ENCODE measurements around the gene ENKUR.

ENKUR gene, protein sequence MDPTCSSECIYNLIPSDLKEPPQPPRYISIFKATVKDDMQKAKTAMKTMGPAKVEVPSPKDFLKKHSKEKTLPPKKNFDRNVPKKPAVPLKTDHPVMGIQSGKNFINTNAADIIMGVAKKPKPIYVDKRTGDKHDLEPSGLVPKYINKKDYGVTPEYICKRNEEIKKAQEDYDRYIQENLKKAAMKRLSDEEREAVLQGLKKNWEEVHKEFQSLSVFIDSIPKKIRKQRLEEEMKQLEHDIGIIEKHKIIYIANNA

DNA sequence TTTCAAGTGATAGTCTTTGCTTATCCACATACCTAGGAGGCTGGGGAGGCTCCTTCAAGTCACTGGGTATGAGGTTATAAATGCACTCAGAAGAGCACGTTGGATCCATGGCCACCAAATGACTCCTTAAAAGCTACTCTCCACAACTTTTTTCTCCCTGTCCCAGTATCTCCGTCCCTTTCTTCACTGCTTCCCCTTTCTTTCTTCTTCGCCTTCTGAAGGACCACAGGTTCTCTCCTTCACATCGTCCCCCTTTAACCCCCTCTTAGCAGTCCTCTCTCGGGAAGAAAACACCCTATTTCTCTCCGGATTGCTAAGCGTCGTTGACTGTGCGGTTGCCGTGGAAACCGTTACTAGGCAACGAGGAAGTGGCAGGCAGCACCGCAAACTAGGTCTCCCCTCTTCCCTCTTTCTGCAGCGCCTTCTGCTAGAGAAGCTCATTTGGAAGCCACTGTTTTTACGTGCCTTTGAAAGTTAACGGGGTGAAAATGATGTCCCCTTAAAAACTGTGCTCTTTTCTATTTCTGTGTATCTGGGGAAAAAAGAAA lies at the start of gene ENKUR:
ENKUR (minus strand) TSS at position 331 of the 548 bp plus-strand sequence; CDS start at position 109, 222 bp downstream.
- peak; percentile 84 for DNase-seq (ENCODE audit: low read depth)

- DNase-seq (ENCODE audit: low read depth) = no peak
Measured at GRCh38 chr10:25064401-25064800, 48.4 kb upstream of the ENKUR start.

GRCh38 chr10:25063644-25064043 lies 47.7 kb upstream of the ENKUR start:
- no peak for DNase-seq (ENCODE audit: low read depth)

DNA sequence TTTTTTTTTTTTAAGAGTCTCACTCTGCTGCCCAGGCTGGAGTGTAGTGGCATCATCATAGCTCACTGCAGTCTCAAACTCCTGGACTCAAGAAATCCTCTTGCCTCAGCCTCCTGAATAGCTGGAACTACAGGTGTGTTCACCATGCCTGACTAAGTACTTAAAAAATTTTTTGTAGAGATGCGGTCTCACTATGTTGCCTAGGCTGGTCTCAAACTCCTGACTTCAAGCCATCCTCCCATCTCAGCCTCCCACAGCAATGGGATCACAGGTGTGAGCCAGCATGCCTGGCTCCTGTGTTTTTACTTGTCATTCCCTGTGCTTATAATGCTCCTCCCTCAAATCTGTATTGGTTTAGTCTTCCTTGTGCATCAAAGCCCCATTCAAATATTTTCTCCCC lies 47.2 kb upstream of the ENKUR start:
- no peak for DNase-seq (ENCODE audit: low read depth)

- DNase-seq (ENCODE audit: low read depth) = no peak
Measured at GRCh38 chr10:25061711-25062449, 45.9 kb upstream of the ENKUR start.

DNA sequence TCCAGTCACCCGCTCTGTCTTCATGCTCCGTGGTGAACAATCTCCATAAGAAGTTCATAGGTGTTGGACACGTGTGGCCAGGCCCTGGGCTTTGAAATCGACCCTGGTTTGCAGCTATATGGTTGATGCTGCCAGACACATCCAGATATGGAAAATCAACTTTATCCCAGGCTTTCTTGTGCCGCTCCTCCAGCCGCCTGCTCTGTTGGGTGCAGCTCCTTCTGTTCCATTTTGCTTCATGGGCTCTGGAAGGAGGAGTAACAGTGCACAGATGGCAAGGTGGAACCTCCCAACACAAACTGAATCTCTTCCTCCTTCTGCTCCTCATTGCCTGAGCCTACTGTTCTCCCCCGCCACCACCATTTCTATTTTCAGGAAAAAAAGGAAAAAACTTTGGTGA lies 45.2 kb upstream of the ENKUR start:
- no peak for DNase-seq (ENCODE audit: low read depth)

GRCh38 chr10:25059990-25060389 lies 44.0 kb upstream of the ENKUR start:
- DNase-seq (ENCODE audit: low read depth) = no peak

DNA sequence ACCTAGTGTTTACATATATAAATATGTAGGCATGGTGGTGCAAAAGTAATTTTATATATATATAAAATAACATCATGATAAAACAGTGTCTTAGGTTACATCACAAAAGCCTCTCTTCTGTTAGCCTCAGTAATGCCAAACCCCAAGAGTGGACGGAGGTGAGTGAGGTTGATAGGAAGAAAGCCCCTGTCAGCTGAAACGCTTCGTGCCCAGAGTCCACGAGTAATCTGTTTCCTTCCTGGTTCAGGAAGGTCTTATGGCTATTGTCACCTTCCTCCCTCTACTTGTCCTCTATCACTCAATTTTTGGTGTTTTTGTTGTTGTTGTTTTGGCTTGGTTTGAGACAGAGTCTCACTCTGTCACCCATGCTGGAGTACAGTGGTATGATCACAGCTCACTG lies 41.9 kb upstream of the ENKUR start:
- DNase-seq (ENCODE audit: low read depth) = no peak

DNA sequence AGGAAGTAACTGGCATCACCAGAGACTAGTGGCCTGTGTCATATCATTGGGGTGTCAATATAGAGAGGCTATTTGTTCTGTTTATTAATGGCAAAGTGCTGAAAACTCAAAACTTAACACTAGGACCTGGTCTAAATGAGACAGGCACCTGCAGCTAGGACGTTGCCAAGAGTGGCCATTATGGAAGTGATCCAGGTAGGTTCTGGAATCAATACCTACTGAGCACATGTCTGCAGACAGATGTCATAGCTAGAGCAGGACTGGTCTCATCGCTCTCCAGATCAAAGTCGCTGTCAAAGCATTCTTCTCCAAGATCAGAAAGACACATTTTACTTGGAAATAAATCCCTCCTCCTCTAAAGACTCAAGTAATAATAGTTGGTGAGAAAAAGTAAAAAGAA lies 40.8 kb upstream of the ENKUR start:
- DNase-seq (ENCODE audit: low read depth) = no peak

DNA sequence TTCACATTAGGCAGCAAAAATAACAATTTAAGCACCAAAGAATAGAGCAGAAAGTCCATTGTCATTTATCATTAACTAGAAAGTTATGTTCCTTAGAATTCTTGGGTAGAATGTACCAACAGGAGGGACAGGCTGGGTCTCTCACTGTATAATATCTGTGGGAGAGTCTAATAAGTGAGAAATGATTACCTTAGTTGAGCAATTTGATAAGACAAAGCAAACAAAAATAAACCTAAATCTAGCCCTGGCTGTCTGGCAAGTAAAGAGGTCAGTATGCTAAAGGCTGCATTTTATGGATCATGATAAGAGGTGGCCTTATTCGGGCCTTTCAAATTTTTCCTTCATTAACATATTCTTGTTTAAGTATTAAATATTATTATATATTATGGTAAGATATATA lies 36.1 kb upstream of the ENKUR start:
- no peak for DNase-seq (ENCODE audit: low read depth)

GRCh38 chr10:25050402-25050801 lies 34.4 kb upstream of the ENKUR start:
- DNase-seq (ENCODE audit: low read depth) = no peak

DNA sequence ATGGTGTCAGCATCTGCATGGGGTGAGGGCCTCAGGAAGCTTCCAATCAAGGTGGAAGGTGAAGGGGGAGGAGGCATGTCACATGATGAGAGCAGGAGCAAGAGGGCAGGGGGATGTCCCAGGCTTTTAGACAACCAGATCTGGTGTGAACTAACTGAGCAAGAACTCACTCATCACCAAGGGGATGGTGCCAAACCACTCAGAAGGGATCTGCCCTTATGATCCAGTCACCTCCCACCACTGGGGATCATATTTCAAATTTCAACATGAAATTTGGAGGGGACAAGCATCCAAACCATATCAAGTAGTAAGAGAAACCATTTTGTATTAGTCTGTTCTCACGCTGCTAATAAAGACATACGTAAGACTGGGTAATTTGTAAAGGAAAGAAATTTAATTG lies 34.0 kb upstream of the ENKUR start:
- no peak for DNase-seq (ENCODE audit: low read depth)

DNA sequence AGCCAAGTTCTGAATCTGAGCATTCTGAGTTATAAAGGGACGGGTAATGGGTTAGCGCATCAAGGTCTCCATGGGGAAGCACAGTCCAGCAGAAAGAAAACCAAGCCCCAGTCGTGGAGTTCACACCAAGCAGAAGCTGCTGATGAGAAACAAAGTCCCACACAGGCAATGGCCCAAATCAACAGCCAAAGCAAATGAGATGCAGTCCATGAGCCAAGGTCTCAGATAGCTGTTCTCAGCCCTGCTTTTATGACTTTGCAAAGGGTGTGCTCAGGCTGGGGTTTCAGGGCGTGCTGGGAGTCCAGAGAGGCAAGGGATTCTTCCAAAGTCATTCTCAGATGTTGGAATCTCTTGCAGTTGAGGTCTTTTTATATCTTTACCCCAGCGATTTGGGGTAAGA lies 32.5 kb upstream of the ENKUR start:
- no peak for DNase-seq (ENCODE audit: low read depth)

GRCh38 chr10:25047591-25048301 lies 31.8 kb upstream of the ENKUR start:
- DNase-seq (ENCODE audit: low read depth) = no peak

GRCh38 chr10:25047088-25047487 lies 31.1 kb upstream of the ENKUR start:
- DNase-seq (ENCODE audit: low read depth) = no peak

DNA sequence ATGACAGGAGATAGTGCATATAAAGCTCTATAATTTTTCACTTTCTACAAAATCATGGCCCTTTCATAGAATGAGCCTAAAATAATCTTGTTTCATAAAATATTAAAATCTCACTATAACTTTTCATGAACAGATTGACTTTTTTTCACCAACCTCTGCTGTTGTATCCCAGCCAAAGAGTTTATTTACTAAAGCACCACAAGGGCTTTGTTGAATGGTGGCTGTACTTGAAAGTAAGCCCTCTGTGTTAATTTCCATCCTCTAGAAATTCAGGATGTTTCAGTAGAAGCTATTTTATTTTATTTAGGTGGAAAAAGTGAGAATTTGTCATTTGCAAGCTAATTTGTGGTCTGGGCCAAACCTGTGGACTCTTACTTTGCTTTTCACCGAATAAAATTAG lies 30.7 kb upstream of the ENKUR start:
- DNase-seq (ENCODE audit: low read depth) = no peak

DNA sequence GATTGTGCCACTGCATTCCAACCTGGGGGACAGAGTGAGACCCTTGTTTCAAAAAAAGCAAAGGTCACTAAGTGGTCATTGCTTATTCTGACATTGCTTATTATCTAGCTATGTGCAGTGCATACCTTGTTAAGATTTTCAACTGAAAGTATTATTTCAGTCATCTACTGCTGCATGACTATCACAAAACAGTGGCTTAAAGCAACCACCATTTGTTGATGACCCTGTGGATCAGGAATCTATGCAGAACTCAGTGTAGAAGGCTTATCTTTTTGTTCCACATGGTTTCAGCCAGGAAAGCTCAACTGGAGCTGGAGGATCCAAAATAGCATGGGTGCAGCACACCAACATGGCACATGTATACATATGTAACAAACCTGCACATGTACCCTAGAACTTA lies 23.6 kb upstream of the ENKUR start:
- DNase-seq (ENCODE audit: low read depth) = no peak

DNA sequence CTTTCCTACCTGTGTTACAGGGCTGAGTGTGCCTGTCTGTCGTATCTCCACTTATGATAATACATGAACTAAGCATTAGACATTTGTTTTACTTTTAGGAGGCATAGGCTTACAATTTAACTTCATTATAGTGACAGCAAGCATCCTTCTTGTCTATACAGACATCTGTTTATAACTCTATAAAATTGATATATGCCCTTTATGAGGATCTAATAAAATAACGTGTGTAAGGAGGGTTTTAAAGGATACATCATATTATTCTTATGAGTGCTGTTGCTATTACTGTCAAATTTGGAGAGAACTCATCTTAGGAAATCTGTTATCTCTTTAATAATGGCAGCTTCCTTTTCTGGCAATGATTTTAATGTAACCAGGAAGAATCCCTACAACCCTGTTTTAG lies 22.4 kb upstream of the ENKUR start:
- no peak for DNase-seq (ENCODE audit: low read depth)

DNA sequence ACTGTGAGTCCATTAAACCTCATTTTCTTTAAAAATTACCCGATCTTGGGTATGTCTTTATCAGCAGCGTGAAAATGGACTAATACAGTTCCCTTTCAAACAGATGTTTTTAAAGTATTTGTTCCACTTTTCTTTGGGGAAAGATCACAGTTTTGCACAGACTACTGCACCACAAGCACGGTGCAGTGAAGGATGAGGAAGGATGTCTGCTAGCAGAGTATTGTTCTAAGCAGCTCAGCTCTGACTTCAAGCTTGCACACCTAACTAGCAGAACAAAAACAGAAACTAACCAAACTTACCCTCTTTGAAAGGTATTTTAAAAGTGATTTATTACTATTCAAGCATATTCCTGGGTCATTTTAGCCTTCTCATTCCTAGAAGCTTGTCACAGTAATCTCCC lies 20.4 kb upstream of the ENKUR start:
- DNase-seq (ENCODE audit: low read depth) = no peak

DNA sequence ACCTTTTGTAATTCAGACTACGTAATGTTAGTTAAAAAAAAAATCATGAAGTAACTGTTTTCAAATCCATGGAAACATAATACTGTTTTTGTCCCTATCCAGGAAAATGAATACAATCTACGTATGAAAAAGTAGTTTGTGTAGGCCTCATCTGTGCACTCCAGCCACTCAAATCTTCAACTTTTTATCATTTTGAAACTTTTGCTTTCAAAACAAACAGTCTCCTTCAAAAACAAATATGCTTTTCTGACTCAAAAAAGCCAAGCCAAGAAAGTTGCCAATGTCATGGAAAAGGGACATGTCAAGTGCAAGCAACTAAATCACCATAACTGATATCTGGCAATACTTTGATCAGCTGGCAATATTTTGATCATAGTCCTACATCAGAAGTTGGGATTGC lies 13.6 kb upstream of the ENKUR start:
- DNase-seq (ENCODE audit: low read depth) = no peak

DNA sequence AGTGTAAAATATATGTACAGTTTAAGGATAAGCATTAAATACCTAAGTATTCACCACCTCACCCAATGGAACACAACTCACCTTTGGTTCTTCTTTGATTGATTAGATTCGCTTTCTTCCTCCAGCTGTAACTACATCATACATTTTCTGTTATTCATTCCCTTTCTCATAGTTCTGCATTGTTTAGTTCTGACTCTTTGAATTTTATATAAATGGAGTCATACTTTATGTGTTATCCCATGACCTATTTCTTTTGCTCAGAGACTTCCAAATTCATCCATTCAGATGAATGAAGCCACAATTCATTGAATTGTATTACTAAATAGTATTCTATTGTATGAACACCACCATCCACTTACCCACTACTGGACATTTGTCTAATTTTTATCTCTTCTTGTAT lies 12.8 kb upstream of the ENKUR start:
- no peak for DNase-seq (ENCODE audit: low read depth)

DNA sequence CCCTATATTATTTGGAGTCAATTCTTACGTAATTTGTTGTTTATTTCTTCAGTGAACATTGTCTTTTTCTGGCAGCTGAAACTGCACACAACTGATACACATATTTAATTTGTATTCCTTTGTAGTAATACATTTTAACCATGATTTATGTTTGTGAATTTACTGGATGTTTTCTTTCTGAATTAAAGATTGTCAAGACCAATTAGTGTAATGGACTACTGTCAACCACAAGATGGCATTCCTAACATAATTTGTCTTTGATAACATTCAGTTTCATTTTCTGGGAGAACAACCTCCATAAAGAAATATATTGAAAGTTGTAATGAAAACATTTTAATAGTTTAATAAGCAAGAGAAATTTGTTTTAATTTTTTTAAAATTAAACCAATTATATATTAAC lies 10.5 kb upstream of the ENKUR start:
- DNase-seq (ENCODE audit: low read depth) = no peak

- DNase-seq (ENCODE audit: low read depth) = no peak
Measured at GRCh38 chr10:25024528-25024927, 8.6 kb upstream of the ENKUR start.
